HuH-7.5 (cell line): ENCODE data around the gene TBCB.

Experiments
- DNase-seq: peaks from one replicate; pipeline ENCODE4 v3.0.0; 2011; ENCODE audit warnings: low spot score

Gene TBCB

DNA sequence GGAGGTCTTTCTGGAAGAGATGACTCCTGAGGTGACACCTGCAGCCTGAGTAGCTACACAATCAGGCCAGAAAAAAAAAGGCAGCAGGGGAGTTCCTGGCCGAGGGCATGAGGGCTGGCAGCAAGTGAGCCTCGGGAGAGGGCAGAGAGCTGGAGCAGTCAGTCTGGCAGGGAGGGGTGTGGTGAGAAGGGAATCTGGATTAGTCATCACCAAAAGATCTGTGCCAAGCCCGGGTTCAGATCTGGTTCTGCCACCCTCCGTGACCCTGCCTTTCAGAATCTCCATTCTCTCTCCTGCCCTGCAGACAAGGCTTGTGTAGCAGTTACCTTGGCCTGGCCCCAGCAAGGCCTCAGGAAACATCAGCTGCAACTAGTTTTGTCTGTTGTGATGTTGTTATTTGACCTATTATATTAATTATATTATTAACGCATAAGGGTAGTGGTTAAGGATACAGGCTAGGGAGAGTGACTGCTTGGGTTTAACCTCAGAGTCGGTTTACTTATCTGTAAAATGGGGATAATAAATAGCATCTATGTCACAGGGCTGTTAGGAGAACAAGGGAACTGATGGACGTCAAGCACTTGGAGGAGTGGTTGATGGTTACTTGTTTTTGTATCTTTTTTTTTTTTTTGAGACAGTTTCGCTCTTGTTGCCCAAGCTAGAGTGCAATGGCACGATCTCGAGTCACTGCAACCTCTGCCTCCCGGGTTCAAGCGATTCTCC lies 21.9 kb downstream of the TBCB start:
- DNase-seq = no peak

- no peak for DNase-seq
These were observed 23.8 kb downstream of the TBCB start for GRCh38 chr19:36139120-36139472.

DNA sequence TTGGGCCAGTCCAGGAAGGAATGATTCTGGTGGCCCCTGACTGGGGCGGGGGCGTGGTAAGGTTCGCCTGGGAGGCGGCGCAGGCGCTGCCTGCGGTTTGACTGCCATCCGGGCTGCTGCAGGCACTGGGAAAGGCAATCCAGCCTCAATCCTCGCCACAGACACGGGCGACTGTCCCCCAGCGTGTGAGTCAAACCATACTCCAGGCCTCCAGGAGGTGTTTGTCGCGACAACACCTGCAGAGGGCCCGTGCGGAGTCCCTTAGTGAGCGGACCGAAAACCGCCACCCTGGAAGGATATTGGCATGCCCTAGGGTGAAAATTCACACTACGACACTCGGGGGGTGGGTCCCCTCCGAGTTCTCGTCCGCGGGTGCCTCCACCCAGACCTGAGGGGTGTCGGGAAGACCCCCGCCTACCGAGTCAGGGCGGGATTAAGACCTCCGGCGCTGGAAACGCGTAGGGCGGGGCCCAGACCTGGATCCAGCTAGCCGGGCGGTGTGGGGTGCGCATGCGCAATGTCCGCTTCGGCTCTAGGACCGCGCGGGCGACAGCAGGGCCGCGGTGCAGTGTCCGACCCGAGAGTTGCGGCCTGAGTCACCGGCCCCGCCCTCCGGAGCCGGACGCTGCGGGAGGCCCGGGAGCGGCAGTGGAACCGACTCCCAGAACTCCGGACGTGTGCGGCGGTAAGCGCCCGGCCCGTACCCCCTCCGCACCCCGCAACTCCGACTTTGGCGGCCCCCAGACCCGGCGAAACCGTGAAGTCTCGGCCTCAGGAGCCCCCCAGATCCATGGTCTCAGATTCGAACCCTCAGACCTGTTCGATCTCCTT lies 24.4 kb downstream of the TBCB start, which contains the start of gene CAPNS1:
Gene CAPNS1 (plus strand): TSS at position 594 of the 831 bp plus-strand sequence. CDS start 946 bp downstream, outside the sequence.
- peak; percentile 98 for DNase-seq

GRCh38 chr19:36140304-36141038 lies 25.2 kb downstream of the TBCB start:
- peak; percentile 76 for DNase-seq

DNA sequence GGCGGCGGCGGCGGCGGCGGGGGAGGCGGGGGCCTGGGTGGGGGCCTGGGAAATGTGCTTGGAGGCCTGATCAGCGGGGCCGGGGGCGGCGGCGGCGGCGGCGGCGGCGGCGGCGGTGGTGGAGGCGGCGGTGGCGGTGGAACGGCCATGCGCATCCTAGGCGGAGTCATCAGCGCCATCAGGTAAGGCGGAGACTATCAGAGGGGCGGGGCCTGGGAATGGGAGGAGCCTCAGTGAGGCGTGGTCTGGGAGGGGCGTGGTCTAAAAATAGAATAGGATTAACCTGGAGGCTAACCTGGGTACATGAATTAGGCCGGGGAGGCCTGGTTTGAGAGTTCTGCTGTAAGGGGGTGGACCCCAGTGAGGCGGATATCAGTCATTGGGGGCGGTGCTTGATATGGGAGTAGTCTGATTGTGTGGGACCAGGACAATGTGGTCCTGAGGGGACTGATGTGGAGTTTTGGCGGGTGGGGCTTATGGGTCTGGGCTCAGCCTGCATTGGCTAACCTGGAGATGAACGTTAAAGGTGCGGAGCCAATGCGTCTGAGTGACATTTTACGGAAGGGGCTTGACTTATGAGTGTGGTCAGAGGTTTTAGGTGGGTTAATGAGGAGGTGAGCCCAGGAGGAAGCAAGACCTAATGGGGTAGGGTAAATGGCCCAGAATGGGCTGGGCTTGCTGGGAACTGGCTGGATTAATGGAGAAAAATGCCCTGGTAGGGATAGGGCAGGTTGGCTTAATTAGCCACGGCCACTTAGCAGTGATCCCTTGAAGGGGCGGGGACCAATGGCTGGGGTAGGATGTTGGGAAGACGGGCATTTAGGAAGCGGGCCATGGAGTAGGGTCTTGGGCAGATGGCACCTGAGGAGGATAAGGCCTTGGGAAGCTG lies 26.0 kb downstream of the TBCB start:
- peak; percentile 93 for DNase-seq

GRCh38 chr19:36142046-36142445 lies 26.8 kb downstream of the TBCB start:
- DNase-seq = no peak

- no peak for DNase-seq
These were observed 27.2 kb downstream of the TBCB start for GRCh38 chr19:36142496-36142895.

DNA sequence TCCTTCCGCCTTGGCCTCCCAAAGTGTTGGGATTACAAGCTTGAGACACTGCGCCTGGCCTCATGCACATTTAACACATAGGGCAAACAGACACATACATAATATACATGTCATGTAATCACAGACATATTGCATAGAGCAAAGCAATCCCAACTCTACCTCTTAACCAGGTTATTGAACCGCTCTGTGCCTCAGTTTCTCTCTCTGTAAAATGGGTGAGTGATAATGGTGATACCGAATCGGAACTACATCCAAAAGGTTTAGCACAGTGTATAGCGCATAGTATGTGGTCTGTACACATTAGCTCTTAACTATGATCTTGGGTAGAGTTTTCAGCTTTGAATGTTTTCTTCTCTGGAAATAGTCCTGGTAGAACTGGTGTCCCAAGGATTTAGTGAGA lies 29.4 kb downstream of the TBCB start:
- no peak for DNase-seq

GRCh38 chr19:36149673-36150406 lies 34.6 kb downstream of the TBCB start:
- no peak for DNase-seq

GRCh38 chr19:36150586-36150985 lies 35.3 kb downstream of the TBCB start:
- no peak for DNase-seq

DNA sequence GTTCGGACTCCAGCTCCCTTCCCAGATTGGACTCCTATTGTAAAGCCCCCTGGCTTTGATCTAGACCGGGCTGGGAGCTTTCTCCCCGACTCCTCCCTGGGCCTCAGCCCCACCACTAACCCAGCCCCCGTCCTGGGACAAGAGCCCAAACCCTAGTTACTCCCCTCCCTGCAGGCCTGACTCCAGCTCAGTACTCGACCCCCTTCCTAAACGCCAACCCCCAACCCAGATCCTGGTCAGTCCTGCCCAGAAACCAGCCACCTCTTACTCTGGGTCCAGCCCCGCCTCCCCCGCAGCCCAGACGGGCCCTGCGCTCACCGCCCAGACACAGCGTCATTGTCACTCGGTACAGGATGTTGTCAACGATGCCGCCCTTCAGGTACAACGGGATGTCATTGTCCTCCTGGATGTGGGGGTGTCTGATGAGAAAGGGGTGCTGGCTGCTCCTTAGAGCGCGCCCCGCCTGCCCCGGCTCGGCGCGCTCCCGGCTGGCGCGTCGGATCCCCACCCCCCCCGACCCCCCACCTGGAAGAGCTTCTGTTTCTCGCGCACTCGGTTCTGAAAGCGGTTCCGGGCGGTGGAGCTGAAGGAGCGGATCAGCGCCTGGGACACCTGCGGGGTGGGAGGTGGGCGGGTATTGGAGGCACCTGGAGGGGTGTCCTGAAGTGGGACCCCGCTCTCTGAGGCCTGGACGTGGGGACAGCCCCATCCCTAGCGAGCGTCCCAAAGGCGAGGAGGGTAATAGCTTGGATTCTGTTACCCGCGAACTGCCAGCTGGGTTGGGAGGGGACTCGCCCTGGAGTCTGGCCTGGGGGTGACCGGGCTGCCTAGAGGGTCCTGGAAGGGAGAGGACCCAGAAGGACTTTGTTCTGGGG lies 36.1 kb downstream of the TBCB start:
- DNase-seq = no peak

GRCh38 chr19:36152019-36152351 lies 36.7 kb downstream of the TBCB start:
- DNase-seq = no peak

DNA sequence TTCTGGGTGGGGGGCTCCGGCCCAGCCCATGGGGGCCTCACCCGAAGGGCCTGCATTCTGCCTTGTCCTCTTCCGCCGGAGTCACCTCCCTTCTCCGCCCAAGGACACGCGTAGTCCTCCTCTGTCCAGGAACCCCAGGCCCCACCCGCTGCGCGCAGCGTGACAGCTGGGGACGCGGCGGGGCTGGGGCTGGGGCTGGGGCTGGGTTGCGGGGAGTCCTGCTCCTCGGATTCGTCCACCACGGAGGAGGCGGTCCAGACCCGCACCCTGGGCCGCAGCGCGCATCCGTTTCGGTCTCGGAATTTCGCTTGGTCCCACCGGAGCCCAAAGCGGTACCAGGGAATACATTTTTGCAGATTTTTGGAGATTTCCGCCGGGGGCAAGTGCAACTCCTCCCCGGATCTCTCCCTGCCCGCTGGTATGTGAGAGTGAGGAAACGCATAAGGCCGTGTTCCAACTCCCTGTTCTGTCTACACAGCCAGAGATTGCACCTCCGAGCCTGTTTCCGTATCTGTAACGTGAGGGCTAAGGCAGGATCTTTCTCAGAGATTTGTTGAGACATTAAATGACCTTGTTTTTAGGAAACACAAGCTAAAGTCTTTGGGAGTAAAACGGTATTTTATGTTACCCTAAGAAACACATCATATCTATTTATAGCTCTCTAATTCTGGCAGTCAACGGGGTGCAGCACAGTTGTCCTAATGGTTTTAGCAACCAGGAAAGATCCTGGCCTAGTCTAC lies 37.3 kb downstream of the TBCB start, which contains the start of gene COX7A1:
Gene COX7A1 (minus strand): TSS at position 96 of the 740 bp plus-strand sequence. CDS start 40 bp downstream, at position 56.
- DNase-seq = no peak

DNA sequence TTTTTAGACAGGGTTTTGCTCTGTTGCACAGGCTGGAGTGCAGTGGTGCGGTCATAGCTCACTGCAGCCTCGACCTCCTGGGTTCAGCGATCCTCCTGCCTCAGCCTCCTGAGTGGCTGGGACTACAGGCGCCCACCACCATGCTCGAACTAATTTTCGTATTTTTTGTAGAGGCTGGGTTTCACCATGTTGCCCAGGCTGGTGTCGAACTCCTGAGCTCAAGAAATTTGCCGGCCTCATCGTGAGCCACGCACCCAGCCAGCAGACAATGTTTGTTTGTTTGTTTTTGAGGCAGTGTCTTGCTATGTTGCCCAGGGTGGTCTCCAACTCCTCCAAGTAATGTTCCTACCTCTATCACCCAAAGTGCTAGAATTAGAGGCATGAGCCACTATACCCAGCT lies 37.9 kb downstream of the TBCB start:
- no peak for DNase-seq

DNA sequence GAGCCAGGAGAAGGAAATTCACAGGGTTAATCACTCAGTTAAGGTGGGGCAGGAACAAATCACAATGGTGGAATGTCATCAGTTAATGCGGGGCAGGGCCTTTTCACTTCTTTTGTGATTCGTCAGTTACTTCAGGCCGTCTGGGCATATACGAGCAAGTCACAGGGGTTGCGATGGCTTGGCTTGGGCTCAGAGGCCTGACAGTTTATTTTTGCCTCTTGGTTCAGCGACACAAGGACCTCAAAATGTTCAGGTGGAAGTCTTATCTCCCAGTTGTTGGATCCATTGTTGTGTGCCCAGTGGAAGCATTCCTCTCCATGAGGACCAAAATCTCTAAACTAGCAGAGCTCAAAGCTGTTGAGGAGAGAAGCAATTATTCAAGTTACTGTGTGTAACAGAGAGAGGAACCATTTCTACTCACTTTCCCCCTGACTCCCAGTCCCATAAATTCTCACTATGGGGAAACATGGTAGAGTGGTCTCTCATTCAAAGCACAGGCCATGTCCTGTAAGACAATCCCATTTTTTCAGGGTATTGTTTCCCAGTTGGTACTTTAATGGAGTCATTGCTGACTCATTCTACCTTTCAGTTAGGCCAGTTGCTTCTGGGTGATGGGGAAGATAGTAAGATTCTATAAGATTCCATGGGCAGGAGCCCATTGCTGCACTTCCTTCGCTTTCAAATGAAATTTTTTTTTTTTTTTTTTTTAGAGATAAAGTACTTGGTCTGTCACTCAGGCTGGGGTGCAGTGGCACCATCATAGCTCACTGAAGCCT lies 45.7 kb downstream of the TBCB start:
- no peak for DNase-seq

GRCh38 chr19:36163813-36164212 lies 48.5 kb downstream of the TBCB start:
- no peak for DNase-seq

DNA sequence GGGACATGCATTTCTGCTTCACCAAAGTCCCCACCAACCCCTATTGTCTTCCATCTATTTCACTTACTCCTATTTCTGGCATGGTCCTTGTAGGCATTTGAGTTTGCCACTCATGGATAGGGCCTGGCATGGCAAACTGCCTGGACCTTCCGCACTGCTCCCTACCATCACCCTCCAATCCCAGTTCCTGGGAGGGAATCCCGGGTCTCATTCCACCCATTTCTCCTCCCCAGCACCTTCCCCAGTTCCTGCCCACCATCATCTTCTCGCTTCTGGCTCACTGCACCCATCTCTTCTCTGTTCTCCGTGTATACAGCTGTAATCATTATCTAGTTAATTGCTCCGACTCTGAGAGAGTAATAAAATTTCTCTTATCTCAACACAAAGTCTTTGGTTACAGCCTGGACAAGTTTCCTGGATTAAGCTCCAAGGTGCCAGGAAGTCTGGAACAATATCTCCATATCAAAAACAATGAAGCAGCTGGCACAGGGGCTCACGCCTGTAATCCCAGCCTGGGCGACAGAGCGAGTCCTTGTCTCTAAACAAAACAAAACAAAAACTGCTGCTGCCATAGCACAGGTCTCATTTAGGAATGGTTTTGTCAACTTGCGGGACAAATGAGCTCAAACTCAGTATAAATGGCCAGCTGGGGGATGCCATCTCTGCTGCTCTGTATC lies 54.0 kb downstream of the TBCB start:
- DNase-seq = no peak

DNA sequence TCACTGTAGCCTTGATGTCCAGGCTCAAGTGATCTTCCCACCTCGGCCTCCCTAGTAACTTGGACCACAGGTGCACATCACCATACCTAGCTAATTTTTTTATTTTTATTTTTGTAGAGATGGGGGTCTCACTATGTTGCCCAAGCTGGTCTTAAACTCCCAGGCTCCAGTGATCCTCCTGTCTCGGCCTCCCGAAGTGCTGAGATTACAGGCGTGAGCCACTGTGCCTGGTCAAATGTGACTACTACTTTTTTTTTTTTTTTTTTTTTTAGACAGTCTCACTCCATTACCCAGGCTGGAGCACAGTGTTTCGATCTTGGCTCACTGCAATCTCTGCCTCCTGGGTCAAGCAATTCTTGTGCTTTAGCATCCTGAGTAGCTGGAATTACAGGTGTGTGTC lies 57.6 kb downstream of the TBCB start:
- DNase-seq = no peak
